OCI-LY3 (cell line): ENCODE measurements around the gene FCGR2B.

Experiments used
- CTCF ChIP-seq: fragments of 200-600, 300-600 bp; sonication (generic); IDR thresholded peaks from 2 replicates; pipeline ENCODE4 v1.5.1; 2014; ENCODE audit warnings: antibody characterized with exemption, low read length, low read depth
- EZH2phosphoT487 ChIP-seq: fragments of 200-600 bp; shearing (Covaris generic); IDR thresholded peaks from 2 replicates; pipeline ENCODE4 v1.6.1; 2018; ENCODE audit warnings: antibody characterized with exemption, mixed run types, low read depth

- TF ChIP-seq CTCF (no peak), EZH2phosphoT487 (no peak)
Measured at GRCh38 chr1:161722406-161722805, 59.5 kb downstream of the FCGR2B start.
